ENCODE data around the gene RASL12.

DNA sequence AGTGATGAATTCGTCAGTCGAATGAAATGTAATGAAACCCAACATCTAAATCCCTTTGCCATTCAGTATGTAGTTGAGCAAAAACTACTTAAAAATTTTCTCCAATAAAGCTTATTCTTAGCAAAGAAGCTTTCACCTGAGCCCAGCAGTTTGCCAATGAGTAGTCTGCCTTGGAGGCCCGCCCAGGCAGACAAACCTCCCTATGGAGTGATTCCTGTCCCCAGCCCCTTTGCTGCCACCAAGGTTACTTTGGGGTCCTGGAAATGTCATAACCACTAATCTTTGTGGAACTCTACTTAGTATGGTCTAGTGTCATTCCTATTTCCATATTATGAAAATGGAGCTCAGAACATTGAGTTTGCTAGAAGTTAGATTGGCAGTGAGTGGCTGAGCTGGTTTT lies 35.1 kb upstream of the RASL12 start:
- no peak for TF ChIP-seq POLR2A (IDR thresholded peaks at IDR 0.05)
- TF ChIP-seq CTCF (IDR thresholded peaks at IDR 0.05), result no peak
